Stimulated activated CD8-positive, alpha-beta memory T cell treated with anti-CD3 and anti-CD28 coated beads, Interleukin-4, amount 100 ng/mL, for 24 hours (primary cell): ENCODE data around the gene WT1.

Experiments
- DNase-seq: peaks from one replicate; pipeline ENCODE4 v3.0.0-alpha.2; 2020; ENCODE audit warnings: low read depth

WT1 gene

DNA sequence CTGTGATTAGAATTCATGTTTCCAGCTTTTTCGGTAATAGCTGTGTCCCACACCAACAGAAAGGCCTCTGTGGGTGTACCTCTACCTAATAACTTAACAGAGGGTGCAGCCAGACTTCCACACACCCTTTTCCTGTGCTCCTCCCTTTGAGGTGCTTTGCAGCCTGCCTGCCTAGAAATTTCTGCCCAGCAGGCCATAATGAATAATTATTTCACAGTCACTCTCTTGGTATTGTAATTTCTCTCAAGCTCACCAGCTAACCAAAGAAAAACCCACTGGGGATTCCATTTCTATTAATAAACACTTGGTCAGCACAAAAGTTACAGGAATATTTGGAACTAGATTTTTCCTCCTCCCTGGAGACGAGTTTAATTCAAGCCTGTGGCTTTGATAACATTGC lies 13.3 kb downstream of the WT1 start:
- no peak for DNase-seq

DNA sequence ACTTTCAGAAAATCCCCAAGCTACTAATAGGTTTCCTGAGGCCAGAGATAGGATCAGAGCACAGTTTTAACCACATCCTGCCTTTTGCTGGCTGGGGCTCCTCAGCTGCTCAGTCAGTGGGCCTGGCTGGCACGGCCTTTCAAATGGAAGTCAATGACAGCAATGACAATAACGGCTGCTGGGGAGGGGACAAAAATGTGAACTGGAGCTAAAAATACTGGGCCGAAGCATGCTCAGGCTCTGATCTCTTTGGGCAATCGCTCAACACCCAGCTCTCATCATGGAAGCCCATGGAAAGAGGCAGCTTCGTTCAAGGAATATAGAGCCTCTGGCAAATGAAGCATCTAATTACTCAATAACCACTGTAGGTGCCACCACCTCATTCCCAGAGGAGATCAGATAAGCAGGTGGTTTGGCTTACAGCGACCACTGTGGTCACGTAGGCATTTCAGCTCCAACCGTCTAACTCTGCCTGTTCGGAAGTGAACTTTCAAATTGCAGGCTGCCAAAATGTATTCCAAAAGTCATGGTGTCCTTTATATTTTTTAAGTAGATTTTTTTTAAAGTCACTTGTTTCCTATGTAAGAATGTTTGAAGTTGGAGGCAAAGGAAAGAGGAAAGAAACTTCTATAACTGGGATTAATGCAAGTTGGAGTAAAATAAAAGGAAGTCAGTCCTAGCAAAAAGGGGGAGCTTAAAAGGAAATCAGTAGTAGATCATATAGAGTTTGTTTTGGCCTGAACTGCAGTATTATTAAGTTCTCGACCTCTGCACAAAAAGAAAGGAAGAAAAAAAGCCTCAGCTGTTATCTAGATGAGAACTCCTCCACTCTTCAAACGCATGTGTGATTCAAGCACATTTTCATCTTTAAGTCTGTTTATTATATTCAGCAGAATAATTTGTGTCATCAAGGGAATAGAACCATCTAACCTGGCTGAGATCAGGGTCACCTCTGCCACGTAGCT lies 14.1 kb downstream of the WT1 start:
- DNase-seq, result no peak

- no peak for DNase-seq
Observed at GRCh38 chr11:32420139-32420538, 15.2 kb downstream of the WT1 start.

DNA sequence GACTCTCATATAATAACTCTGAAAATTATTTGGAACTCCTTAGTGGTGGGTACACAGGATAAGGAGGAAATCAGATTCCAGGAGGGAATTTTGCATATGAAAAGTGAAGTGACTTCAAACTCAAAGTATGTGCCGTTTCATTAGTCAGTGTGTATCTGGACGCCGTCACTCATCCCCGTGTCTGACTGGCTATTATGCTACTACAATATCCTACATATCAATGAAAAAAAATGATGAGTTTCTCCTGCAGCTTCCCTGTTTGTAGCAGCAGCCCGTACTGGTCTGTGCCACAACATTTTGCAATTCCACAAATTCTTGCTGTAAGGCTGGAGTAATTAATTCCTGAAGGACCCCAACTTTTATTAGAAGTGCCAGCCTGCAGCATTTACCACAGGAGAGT lies 16.5 kb downstream of the WT1 start:
- no peak for DNase-seq

DNA sequence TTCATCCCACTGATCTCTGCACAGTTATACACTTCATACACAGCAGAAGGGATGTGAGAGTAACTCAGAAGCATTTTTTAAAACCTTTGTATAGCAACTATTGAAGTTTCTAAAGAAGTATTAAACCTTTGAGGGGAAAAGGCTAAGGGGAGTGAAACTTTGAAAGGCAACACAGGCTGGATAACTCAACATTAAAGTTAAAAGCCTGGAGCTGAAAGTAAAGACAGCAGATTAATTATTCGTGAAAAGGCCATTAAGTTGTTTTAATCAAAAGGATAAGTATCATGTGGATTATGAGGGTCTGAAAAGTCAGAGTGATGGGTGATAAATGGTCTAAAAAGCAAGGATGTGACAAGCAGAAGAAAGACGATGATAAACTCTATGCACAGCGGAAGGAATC lies 17.5 kb downstream of the WT1 start:
- no peak for DNase-seq

GRCh38 chr11:32416301-32416700 lies 19.0 kb downstream of the WT1 start:
- DNase-seq, result no peak

DNA sequence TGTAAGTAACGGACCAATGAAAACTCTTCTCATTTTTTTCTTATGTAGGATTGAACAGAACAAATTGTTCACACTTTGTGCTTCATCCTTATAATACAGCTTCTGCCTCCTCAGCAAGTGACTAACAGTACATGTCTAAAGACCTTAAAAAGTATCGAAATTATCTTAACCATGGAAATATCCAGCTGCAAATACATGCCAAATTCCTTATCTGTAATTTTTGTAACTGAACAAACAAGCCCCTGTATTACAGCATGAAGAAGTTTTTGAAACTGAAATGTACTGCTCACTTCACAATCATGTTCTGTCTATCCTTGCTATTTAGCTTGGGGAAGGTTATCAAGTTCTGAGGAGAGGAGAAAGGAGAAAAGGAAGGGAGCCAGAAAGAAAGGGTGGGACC lies 20.4 kb downstream of the WT1 start:
- no peak for DNase-seq

GRCh38 chr11:32411942-32412615 lies 23.3 kb downstream of the WT1 start:
- no peak for DNase-seq

DNA sequence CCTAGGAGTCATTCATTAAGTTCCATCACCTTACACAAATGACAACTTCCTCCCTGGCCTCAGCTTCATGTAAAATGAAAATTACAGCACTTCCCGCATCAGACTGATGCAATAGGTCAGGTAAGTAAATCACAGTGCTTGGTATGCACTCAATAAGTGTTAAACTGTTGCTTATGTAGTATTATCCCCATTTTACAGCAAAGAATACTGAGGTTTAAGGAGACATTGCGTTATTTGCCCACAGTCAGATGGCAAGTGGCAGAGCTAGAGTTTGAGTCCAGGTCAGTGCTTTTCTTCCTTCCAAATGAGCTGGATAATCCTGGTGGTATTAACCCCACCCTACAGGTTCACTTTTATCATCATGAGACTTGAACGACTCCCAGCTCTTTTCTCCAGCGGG lies 29.7 kb downstream of the WT1 start:
- no peak for DNase-seq

- no peak for DNase-seq
Observed at GRCh38 chr11:32402836-32403235, 32.5 kb downstream of the WT1 start.

DNA sequence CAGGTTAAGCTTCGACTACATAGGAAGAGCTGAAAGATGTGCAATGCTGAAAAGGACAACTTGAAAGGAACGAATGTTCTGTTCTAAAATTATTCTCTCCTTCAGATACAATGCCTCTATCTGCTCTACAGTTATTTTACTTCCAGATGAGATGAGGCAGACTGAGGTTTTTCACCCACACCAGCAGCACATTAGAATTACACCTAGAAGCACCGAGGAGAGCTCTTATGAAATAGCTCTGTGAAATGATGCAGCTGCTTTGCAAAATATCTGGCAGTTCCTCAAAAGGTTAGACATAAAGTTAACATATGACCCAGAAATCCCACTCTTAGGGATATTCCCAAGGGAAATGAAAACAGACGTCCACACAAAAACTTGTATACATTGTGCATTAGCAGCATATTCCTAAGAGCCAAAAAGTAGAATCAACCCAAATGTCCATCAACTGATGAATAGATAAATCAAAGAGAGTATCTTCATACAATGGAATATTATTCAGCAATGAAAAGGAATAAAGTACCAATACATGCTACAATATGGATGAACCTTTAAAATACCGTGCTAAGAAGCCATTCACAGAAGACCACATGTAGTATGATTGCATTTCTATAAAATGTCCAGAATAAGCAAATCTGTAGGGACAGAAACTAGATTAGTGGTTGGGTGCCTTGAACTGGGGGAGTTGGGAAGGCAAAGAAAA lies 34.5 kb downstream of the WT1 start:
- DNase-seq, result no peak

- DNase-seq, result no peak
Observed at GRCh38 chr11:32400196-32400595, 35.1 kb downstream of the WT1 start.

DNA sequence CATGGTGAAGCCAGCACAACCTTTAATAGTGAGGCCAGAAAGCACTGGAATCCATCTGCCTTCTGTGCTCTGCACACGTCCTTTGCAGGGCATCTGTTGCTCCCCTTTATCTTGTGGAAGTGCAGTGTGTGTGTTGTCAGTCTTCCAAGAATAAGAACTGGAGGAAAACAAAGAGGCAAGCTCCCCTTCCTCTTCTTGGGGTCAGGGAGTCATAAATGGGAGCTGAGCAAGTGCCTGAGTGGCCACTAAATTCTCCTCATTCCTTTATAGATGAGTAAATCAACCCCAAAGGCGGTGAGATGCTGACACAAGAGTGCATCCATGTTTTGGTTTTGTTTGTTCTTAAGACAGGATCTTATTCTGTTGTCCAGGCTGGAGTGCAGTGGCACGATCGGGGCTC lies 38.3 kb downstream of the WT1 start:
- no peak for DNase-seq

GRCh38 chr11:32396331-32396730 lies 39.0 kb downstream of the WT1 start:
- DNase-seq, result no peak

GRCh38 chr11:32395127-32395526 lies 40.2 kb downstream of the WT1 start:
- no peak for DNase-seq

DNA sequence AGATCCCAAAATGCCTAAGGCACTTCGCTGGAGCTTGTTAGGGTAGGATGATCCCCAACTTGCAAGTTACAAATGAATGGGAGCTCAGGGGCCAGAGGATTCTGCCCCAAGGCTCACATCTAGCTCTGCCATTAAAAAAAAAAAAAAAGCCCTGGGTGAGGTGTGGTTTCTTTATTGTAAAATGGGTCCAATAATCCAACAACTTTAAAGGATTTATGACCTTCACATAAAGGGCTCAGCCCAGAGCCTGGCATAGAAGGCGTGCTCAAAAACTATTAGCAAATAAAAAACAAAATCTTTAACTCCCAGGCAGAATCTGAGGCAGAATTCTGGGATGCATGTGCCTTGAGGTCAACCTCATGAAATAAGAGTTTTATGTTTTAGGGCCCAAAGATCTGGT lies 42.5 kb downstream of the WT1 start:
- no peak for DNase-seq

DNA sequence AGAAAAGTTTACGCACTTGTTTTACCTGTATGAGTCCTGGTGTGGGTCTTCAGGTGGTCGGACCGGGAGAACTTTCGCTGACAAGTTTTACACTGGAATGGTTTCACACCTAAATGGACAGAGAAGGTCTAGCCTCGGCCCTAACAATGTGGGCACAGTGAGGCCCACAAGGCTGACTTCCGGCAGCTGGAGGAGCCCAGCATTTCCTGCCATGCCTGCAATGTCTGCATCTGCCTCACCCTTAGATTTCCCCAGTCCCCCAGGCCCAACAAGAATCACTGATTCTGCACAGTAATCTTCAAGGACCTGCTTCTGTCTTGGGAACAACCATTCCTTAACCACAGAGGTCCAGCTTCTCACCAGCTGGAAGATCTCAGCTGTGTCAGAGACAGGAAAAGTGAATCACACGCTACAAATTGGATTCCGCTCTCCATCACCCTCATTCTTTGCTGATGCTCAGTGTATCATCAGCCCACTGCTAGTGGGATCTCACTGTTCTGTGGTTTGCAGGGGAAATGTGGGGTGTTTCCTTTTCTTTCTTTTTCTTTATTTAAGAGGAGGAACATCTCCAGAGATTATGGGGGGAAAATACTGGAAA lies 43.3 kb downstream of the WT1 start:
- no peak for DNase-seq

- DNase-seq, result no peak
Observed at GRCh38 chr11:32391479-32391878, 43.9 kb downstream of the WT1 start.

GRCh38 chr11:32390712-32391111 lies 44.6 kb downstream of the WT1 start:
- DNase-seq, result no peak

DNA sequence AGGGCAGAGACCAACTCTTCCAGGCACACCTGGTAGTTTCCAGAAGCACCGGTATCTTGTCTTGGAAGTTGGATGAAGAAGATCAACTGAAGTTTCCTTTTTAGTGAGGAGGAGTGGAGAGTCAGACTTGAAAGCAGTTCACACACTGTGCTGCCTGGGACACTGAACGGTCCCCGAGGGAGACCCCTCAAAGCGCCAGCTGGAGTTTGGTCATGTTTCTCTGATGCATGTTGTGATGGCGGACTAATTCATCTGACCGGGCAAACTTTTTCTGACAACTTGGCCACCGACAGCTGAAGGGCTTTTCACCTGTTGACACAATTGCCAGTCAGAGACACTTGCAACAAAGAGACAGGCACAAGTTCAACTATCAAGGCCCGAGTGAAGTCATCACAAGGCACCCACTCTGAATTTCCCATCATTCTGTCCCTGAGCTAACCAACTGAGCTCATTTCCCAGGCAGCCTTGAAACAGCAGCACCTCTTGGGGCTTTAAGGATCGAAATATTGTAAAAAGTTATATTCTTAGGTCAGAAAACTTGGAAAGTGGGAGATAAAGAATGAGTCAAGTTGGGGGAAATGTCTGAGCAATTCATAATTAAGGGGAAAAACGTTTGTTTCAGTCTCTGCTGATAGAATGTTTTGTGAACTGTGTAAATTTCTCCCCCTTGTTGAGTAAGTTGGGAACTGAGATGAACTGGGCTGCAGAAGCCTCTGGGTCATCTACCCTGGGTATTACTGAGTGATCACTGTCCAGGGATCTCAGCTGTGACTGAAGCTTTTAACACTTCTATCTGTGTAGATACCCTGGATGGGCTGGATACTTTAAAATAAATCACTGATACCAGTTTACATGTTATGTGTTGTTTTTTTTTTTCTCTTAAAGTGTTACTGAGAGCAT lies 46.2 kb downstream of the WT1 start:
- no peak for DNase-seq

DNA sequence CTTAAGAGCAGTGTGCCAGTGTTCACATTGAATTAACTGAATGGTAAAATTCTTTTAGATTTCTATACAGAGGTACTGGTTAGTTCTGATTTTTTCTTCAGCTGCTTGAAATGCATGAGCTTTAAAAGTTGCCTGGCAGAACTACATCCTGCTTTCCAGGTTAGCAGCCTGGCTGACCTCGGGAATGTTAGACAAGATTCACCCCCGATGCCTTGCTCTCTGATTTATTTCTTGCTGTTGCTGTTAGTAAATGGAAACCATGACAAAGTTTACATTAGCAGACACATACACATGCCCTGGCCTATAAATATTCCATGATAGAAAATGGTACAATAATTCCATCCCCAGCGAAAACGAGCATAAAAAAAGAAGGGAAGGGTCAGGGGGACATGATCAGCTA lies 47.0 kb downstream of the WT1 start:
- no peak for DNase-seq
